ENCODE data around the gene USP13.

Gene USP13

GRCh38 chr3:179716226-179716625 lies 63.4 kb downstream of the USP13 start:
- DNase-seq (ENCODE audit: low spot score): no peak
- no peak for TF ChIP-seq CTCF (IDR thresholded peaks at IDR 0.05; ENCODE audit: borderline replicate concordance, control extremely low read depth, extremely low read depth, insufficient read depth, missing control alignments)
- in situ Hi-C loops (cut with MboI; ENCODE audit: low sequenced_read_pairs, unreplicated experiment): no loop called here

- no peak for DNase-seq (ENCODE audit: low spot score)
- no peak for TF ChIP-seq CTCF (IDR thresholded peaks at IDR 0.05; ENCODE audit: borderline replicate concordance, control extremely low read depth, extremely low read depth, insufficient read depth, missing control alignments)
- in situ Hi-C loops (cut with MboI; ENCODE audit: low sequenced_read_pairs, unreplicated experiment): no loop called here
These were observed 64.0 kb downstream of the USP13 start for GRCh38 chr3:179716811-179717210.

- in situ Hi-C loops (cut with MboI; ENCODE audit: low sequenced_read_pairs, unreplicated experiment): no loop called here
- no peak for TF ChIP-seq CTCF (IDR thresholded peaks at IDR 0.05; ENCODE audit: borderline replicate concordance, control extremely low read depth, extremely low read depth, insufficient read depth, missing control alignments)
These were observed 64.4 kb downstream of the USP13 start for GRCh38 chr3:179717219-179717618.

GRCh38 chr3:179719048-179719734 lies 66.4 kb downstream of the USP13 start:
- no peak for TF ChIP-seq CTCF (IDR thresholded peaks at IDR 0.05; ENCODE audit: borderline replicate concordance, control extremely low read depth, extremely low read depth, insufficient read depth, missing control alignments)
- in situ Hi-C loops (cut with MboI; ENCODE audit: low sequenced_read_pairs, unreplicated experiment): no loop called here
- no peak for DNase-seq (ENCODE audit: low spot score)

More at GRCh38 chr3:179717219-179717618, 64.4 kb downstream of the USP13 start:
- DNase-seq (ENCODE audit: low spot score): no peak

- in situ Hi-C loops (cut with MboI; ENCODE audit: low sequenced_read_pairs, unreplicated experiment): no loop called here
- no peak for TF ChIP-seq CTCF (IDR thresholded peaks at IDR 0.05; ENCODE audit: borderline replicate concordance, control extremely low read depth, extremely low read depth, insufficient read depth, missing control alignments)
- no peak for DNase-seq (ENCODE audit: low spot score)
These were observed 67.4 kb downstream of the USP13 start for GRCh38 chr3:179720196-179720595.

GRCh38 chr3:179723617-179724016 lies 70.8 kb downstream of the USP13 start:
- no peak for TF ChIP-seq CTCF (IDR thresholded peaks at IDR 0.05; ENCODE audit: borderline replicate concordance, control extremely low read depth, extremely low read depth, insufficient read depth, missing control alignments)
- in situ Hi-C loops (cut with MboI; ENCODE audit: low sequenced_read_pairs, unreplicated experiment): no loop called here
- DNase-seq (ENCODE audit: low spot score): no peak
